ENCODE results near the gene TTC33.
"Not testable (repeated sequence)": the region's sequence is repeated elsewhere in the genome, so short reads cannot be mapped to it uniquely, and the experiment has no call there.

TTC33 gene

DNA sequence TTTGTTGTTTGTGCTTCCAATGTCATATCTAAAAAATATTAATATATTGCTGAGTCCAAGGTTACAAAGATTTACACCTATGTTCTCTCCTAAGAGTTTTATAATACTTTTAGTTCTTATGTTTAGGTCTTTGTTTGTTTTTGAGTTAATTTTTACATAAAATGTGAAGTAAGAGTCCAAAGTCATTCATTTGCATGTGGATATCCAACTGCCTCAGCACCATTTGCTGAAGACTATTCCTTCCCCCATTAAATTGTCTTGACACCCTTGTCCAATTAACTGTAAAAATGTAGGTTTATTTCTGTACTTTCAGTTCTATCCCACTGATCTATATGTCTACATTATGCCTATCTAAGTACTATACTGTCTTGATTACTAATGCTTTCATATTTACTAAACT, 35.7 kb downstream of the TTC33 start:
- H3K27ac ChIP-seq = no peak overlapping the region
- TF ChIP-seq, protein P1, sequence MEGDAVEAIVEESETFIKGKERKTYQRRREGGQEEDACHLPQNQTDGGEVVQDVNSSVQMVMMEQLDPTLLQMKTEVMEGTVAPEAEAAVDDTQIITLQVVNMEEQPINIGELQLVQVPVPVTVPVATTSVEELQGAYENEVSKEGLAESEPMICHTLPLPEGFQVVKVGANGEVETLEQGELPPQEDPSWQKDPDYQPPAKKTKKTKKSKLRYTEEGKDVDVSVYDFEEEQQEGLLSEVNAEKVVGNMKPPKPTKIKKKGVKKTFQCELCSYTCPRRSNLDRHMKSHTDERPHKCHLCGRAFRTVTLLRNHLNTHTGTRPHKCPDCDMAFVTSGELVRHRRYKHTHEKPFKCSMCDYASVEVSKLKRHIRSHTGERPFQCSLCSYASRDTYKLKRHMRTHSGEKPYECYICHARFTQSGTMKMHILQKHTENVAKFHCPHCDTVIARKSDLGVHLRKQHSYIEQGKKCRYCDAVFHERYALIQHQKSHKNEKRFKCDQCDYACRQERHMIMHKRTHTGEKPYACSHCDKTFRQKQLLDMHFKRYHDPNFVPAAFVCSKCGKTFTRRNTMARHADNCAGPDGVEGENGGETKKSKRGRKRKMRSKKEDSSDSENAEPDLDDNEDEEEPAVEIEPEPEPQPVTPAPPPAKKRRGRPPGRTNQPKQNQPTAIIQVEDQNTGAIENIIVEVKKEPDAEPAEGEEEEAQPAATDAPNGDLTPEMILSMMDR (IDR thresholded peaks at IDR 0.05) = no peak
- no peaks in the 10 kb centered on the region for H3K27me3 ChIP-seq
- H3K36me3 ChIP-seq = peaks cover 16 to 39% (median 31%) of the 10 kb centered on the region in 3 donors
- intact Hi-C loops (cut with DNase I; ENCODE audit: low total_unique reads) = no loop called here
- H3K4me1 ChIP-seq = peaks cover 0 to 9% (median 2%) of the 10 kb centered on the region in 4 donors
- H3K9me3 ChIP-seq = peaks cover 0 to 9% (median 0%) of the 10 kb centered on the region in 3 donors
- no peak for DNase-seq
- H3K4me3 ChIP-seq = no peak overlapping the region

DNA sequence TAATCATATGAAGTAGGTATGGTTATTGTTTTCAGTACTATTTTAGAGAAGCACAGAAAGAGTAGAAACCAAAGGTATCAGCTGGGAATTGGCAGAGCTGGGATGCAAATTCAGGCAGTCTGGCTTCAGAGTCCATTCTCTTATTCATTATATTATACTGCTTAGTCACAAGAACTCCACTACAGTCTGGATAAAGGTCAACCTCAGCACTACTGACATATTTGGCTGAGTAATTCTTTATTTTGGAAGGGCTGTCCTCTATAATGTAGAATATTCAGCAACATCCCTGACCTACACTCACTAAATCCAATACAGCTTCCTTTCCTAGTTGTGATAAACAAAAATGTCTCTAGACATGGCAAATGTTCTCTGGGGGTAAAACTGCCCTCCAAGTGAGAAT, 38.5 kb downstream of the TTC33 start:
- Histone ChIP-seq H3K4me3 (no peak overlapping the region), H3K36me3 (peaks cover 5 to 23% (median 16%) of the 10 kb centered on the region in 3 donors), H3K27ac (no peak overlapping the region), H3K4me1 (peaks cover 0 to 10% (median 2%) of the 10 kb centered on the region in 4 donors), H3K9me3 (peaks cover 0 to 5% (median 0%) of the 10 kb centered on the region in 3 donors), H3K27me3 (no peaks in the 10 kb centered on the region)
- TF ChIP-seq, protein P1 (IDR thresholded peaks at IDR 0.05) = no peak
- DNase-seq = no peak
- intact Hi-C loops (cut with DNase I; ENCODE audit: low total_unique reads) = no loop called here

DNA sequence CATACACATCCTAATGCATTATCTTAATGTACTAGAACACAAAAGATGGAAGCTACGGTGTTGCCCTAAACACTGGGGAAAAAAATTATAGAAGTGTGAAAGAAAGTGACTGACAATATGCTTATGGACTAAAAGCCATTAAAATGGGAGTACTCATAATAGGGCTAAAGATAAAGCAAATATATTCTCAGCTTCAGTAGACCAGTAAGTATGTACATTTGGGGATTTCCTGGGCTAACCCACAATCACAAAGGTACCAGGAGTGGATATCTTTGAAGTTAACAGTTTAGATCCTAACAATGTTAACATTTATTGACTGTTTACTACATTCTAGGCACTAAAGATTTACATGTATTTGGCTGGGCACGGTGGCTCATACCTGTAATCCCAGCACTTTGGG, 39.2 kb downstream of the TTC33 start:
- no peak for DNase-seq
- no peak overlapping the region for H3K27ac ChIP-seq
- H3K4me1 ChIP-seq = peaks cover 0 to 12% (median 2%) of the 10 kb centered on the region in 4 donors
- H3K9me3 ChIP-seq = no peaks in the 10 kb centered on the region
- intact Hi-C loops (cut with DNase I; ENCODE audit: low total_unique reads) = no loop called here
- no peak overlapping the region for H3K4me3 ChIP-seq
- H3K27me3 ChIP-seq = no peaks in the 10 kb centered on the region
- TF ChIP-seq, protein P1 (IDR thresholded peaks at IDR 0.05) = no peak
- peaks cover 0 to 16% (median 11%) of the 10 kb centered on the region in 3 donors for H3K36me3 ChIP-seq

DNA sequence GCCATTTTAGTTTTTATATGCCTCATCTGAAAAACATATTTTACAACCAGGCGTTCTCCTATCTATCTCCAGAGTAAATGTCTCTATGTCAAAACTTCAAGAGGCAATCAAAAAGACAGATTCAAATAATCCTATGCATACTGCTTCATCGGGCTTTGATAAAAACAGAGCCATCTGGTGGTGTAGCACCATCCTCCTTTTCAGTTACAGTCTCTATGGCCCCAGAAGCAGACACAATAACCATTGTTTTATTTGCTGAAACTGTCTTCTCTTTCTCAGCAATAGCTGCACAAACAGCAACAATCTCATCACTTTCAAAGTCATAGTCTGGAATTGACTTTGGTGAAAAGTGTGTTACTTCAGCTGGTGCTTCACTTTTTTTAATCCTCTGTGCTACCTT, 39.8 kb downstream of the TTC33 start:
- DNase-seq = no peak
- intact Hi-C loops (cut with DNase I; ENCODE audit: low total_unique reads) = no loop called here
- TF ChIP-seq, protein P1 (IDR thresholded peaks at IDR 0.05) = no peak

DNA sequence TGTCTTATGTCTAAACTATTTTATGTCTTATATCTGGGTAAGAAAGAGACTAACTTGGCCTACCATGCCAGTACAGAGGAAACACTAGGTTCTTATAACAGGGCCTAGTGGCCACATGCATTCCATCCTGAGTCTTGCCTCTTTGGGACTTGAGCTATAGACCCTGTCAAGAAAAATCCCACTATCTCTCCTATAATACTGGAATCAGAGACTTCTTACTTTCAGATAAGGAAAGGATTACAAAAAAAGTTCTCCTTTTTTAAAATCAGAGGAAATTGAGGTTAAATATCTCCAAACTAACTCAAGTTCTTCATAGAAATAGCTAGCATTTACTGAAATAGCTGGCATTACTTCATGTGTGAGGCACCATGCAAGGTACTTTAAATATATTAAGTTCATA, 41.8 kb downstream of the TTC33 start:
- Histone ChIP-seq H3K4me1 (peaks cover 0 to 12% (median 2%) of the 10 kb centered on the region in 4 donors), H3K27me3 (no peaks in the 10 kb centered on the region), H3K4me3 (no peak overlapping the region), H3K27ac (no peak overlapping the region), H3K36me3 (peaks cover 0 to 10% (median 6%) of the 10 kb centered on the region in 3 donors), H3K9me3 (no peaks in the 10 kb centered on the region)
- intact Hi-C loops (cut with DNase I; ENCODE audit: low total_unique reads) = no loop called here
- TF ChIP-seq, protein P1 (IDR thresholded peaks at IDR 0.05) = no peak
- no peak for DNase-seq

More for the DNA sequence above, 39.8 kb downstream of the TTC33 start:
- H3K27ac ChIP-seq = no peak overlapping the region
- peaks cover 3 to 10% (median 10%) of the 10 kb centered on the region in 3 donors for H3K36me3 ChIP-seq
- peaks cover 0 to 12% (median 2%) of the 10 kb centered on the region in 4 donors for H3K4me1 ChIP-seq
- no peaks in the 10 kb centered on the region for H3K9me3 ChIP-seq
- H3K27me3 ChIP-seq = no peaks in the 10 kb centered on the region
- no peak overlapping the region for H3K4me3 ChIP-seq

DNA sequence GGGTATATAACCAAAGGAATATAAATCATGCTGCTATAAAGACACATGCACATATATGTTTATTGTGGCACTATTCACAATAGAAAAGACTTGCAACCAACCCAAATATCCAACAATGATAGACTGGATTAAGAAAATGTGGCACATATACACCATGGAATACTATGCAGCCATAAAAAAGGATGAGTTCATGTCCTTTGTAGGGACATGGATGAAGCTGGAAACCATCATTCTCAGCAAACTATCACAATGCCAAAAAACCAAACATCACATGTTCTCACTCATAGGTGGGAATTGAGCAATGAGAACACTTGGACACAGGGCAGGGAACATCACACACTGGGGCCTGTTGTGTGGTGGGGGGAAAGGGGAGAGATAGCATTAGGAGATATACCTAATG, 45.2 kb downstream of the TTC33 start:
- peaks cover 6 to 16% (median 7%) of the 10 kb centered on the region in 3 donors for H3K36me3 ChIP-seq
- H3K27ac ChIP-seq; H3K4me1 ChIP-seq; DNase-seq; H3K9me3 ChIP-seq; H3K27me3 ChIP-seq; H3K4me3 ChIP-seq; intact Hi-C loops (cut with DNase I; ENCODE audit: low total_unique reads): not testable (repeated sequence)

DNA sequence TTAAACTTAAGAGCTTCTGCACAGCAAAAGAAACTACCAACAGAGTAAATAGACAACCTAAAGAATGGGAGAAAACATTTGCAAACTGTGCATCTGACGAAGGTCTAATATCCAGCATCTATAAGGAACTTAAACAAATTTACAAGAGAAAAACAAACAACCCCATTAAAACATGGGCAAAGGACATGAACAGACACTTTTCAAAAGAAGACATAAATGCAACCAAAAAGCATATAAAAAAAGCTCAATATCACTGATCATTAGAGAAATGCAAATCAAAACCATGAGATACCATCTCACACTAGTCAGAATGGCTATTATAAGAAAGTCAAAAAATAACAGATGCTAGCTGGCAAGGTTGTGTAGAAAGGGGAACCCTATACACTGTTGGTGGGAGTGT, 50.3 kb downstream of the TTC33 start:
- H3K27me3 ChIP-seq; H3K27ac ChIP-seq; H3K4me3 ChIP-seq; intact Hi-C loops (cut with DNase I; ENCODE audit: low total_unique reads); H3K4me1 ChIP-seq; DNase-seq: not testable (repeated sequence)
- H3K36me3 ChIP-seq = peaks cover 2 to 23% (median 19%) of the 10 kb centered on the region in 3 donors
- peaks cover 0 to 43% (median 5%) of the 10 kb centered on the region in 3 donors for H3K9me3 ChIP-seq

DNA sequence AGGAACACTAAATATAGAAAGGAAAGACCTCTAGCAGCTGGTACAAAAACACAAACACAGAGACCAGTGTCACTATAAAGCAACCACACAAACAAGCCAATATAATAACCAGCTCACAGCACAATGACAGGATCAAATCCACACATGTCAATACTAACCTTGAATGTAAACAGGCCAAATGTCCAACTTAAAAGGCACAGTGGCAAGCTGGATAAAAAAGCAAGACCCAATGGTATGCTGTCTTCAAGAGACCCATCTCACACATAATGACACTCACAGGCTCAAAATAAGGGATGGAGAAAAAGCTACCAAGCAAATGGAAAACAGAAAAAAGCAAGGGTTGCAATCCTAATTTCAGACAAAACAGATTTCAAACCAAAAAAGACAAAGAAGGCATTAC, 53.7 kb downstream of the TTC33 start:
- H3K27me3 ChIP-seq; H3K27ac ChIP-seq; H3K4me1 ChIP-seq; DNase-seq; intact Hi-C loops (cut with DNase I; ENCODE audit: low total_unique reads); H3K4me3 ChIP-seq: not testable (repeated sequence)
- Histone ChIP-seq H3K36me3 (peaks cover 0 to 39% (median 24%) of the 10 kb centered on the region in 3 donors), H3K9me3 (peaks cover 0 to 47% (median 5%) of the 10 kb centered on the region in 3 donors)

Data from tibial artery (tissue), 4 donors.